OCI-LY3 (cell line): Measurements from ENCODE around the gene TSNAXIP1.

Experiments
- EZH2phosphoT487 ChIP-seq: fragments of 200-600 bp; shearing (Covaris generic); IDR thresholded peaks from 2 replicates; pipeline ENCODE4 v1.6.1; 2018; ENCODE audit warnings: antibody characterized with exemption, mixed run types, low read depth
- TF ChIP-seq, protein P1 (sequence below): fragments of 200-600, 300-600 bp; sonication (generic); IDR thresholded peaks from 2 replicates; pipeline ENCODE4 v1.5.1; 2014; ENCODE audit warnings: antibody characterized with exemption, low read length, low read depth

DNA sequence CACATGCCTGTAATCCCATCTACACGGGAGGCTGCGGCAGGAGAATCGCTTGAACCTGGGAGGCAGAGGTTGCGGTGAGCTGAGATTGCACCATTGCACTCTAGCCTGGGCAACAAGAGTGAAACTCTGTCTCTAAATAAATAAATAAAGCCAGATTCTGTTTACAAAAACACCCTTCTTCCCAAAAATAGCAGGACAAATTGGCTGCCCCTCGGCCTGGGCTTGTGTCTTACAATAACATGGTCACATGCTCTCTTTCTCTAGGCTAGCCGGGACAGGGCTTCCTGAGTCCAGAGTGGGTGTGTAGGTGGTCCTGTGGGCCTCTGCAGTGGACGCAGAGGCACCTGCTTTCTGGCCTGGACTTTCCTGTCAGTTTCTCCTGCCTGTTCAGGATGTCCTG, 63.0 kb downstream of the TSNAXIP1 start:
- TF ChIP-seq, protein P1, sequence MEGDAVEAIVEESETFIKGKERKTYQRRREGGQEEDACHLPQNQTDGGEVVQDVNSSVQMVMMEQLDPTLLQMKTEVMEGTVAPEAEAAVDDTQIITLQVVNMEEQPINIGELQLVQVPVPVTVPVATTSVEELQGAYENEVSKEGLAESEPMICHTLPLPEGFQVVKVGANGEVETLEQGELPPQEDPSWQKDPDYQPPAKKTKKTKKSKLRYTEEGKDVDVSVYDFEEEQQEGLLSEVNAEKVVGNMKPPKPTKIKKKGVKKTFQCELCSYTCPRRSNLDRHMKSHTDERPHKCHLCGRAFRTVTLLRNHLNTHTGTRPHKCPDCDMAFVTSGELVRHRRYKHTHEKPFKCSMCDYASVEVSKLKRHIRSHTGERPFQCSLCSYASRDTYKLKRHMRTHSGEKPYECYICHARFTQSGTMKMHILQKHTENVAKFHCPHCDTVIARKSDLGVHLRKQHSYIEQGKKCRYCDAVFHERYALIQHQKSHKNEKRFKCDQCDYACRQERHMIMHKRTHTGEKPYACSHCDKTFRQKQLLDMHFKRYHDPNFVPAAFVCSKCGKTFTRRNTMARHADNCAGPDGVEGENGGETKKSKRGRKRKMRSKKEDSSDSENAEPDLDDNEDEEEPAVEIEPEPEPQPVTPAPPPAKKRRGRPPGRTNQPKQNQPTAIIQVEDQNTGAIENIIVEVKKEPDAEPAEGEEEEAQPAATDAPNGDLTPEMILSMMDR: no peak
- TF ChIP-seq EZH2phosphoT487: no peak
